PC-3 (cell line): ENCODE measurements around the gene RHBDD2. TPM values are rescaled to one million over a fixed set of nuclear protein-coding genes. Genes with fewer than 3 reads are reported as not detected.
A peak's percentile ranks its signal among the peaks of the same experiment; 100 is the strongest.

Experiments
- ATAC-seq: fragments of 200-7000 bp; cut with Tn5 transposase; 2 replicates; pipeline ENCODE4 v1.9.1; 2020; ENCODE audit warnings: mild to moderate bottlenecking, moderate library complexity
- BruUV-seq: library from RNA; stranded (reverse); fragments of 400-500 nt; replicated peaks from 2 replicates; lab custom pipeline; 2021; lab: Mats Ljungman, UMichigan
- CTCF ChIA-PET: fragments of 300-600 bp; sonication (Branson Sonifier 250); formaldehyde crosslinking; loops from one replicate; lab custom pipeline; 2022; ENCODE audit warnings: antibody characterized with exemption; lab: Charles Lee
- POLR2A ChIA-PET: fragments of 300-600 bp; sonication (Branson Sonifier 250); formaldehyde crosslinking; loops from one replicate; lab custom pipeline; 2022; ENCODE audit warnings: antibody characterized with exemption; ENCODE audit not compliant: unreplicated experiment; lab: Charles Lee
- DNase-seq: peaks from one replicate; pipeline ENCODE4 v3.0.0-alpha.2; 2015
- H2AFZ ChIP-seq: fragments of 300-600 bp; sonication (generic); 2 replicates; pipeline ENCODE4 v1.6.0; 2016; ENCODE audit warnings: antibody characterized with exemption, low read length
- H3F3A ChIP-seq: fragments of 300-600 bp; sonication (generic); one replicate; pipeline ENCODE4 v1.6.0; 2017; ENCODE audit warnings: antibody characterized with exemption, low read length, control low read depth, mild to moderate bottlenecking; ENCODE audit not compliant: unreplicated experiment
- H3K27ac ChIP-seq: fragments of 300-600 bp; sonication (generic); 2 replicates; pipeline ENCODE4 v1.5.1; 2016; ENCODE audit warnings: mild to moderate bottlenecking, low read length
- H3K27me3 ChIP-seq: fragments of 300-600 bp; sonication (generic); 2 replicates; pipeline ENCODE4 v1.6.1; 2016; ENCODE audit warnings: low read length, mixed read lengths
- H3K36me3 ChIP-seq: fragments of 300-600 bp; sonication (generic); 2 replicates; pipeline ENCODE4 v1.6.1; 2016; ENCODE audit warnings: low read depth, mixed run types, low read length, mixed read lengths
- H3K4me1 ChIP-seq: fragments of 300-600 bp; sonication (generic); 2 replicates; pipeline ENCODE4 v1.5.1; 2016; ENCODE audit warnings: low read length; ENCODE audit not compliant: insufficient read depth
- H3K4me2 ChIP-seq: fragments of 300-600 bp; sonication (generic); 2 replicates; pipeline ENCODE4 v1.6.0; 2016; ENCODE audit warnings: low read length
- H3K4me3 ChIP-seq: fragments of 300-600 bp; sonication (generic); 2 replicates; pipeline ENCODE4 v1.5.1; 2016; ENCODE audit warnings: mild to moderate bottlenecking, low read length, mixed read lengths
- H3K79me2 ChIP-seq: fragments of 300-600 bp; sonication (generic); 2 replicates; pipeline ENCODE4 v1.6.1; 2017; ENCODE audit warnings: low read length, mixed read lengths
- H3K9ac ChIP-seq: fragments of 300-600 bp; sonication (generic); 2 replicates; pipeline ENCODE4 v1.6.0; 2016; ENCODE audit warnings: mild to moderate bottlenecking, low read length
- H3K9me2 ChIP-seq: fragments of 300-600 bp; sonication (generic); replicated peaks from 2 replicates; pipeline ENCODE4 v1.6.1; 2016; ENCODE audit warnings: mixed run types, low read length, mixed read lengths
- H3K9me3 ChIP-seq: fragments of 300-600 bp; sonication (generic); 2 replicates; pipeline ENCODE4 v1.6.1; 2016; ENCODE audit warnings: low read length, mixed read lengths
- H4K20me1 ChIP-seq: fragments of 300-600 bp; sonication (generic); 2 replicates; pipeline ENCODE4 v1.6.1; 2016; ENCODE audit warnings: low read length, mixed read lengths
- CTCF ChIP-seq: fragments of 300-600 bp; sonication (generic); conservative IDR thresholded peaks from 2 replicates; pipeline ENCODE4 v1.5.1; 2017; ENCODE audit warnings: antibody characterized with exemption, low read depth, mild to moderate bottlenecking, low read length
- EZH2 ChIP-seq: fragments of 300-600 bp; sonication (generic); IDR thresholded peaks from one replicate; pipeline ENCODE4 v1.6.1; 2017; ENCODE audit warnings: antibody characterized with exemption, mild to moderate bottlenecking, low read length; ENCODE audit not compliant: unreplicated experiment
- EZH2phosphoT487 ChIP-seq: fragments of 300-600 bp; sonication (generic); IDR thresholded peaks from 2 replicates; pipeline ENCODE4 v1.6.1; 2018; ENCODE audit warnings: mild to moderate bottlenecking, antibody characterized with exemption, low read length, borderline replicate concordance
- intact Hi-C: fragments of 100-400 bp; cut with micrococcal nuclease; formaldehyde crosslinking; loops from 2 replicates; pipeline ENCODE4 v1.9.0; 2023
- total RNA-seq: library from RNA; depleted of rRNA; stranded (reverse); fragments of >200 nt; gene quantifications from 2 replicates; pipeline ENCODE4 v1.2.3, GENCODE V29; 2014

Gene RHBDD2
- total RNA-seq, 1 experiment from 2014 or later, result 42.7 TPM

GRCh38 chr7:75913437-75913836, 34.6 kb downstream of the RHBDD2 start:
- Histone ChIP-seq H3K79me2 (peaks cover 39% of the 10 kb centered on the region), H3K27ac (no peak overlapping the region), H3K9me3 (no peaks in the 10 kb centered on the region), H3K36me3 (no peaks in the 10 kb centered on the region), H3K9ac (no peak overlapping the region), H3K9me2 (no peaks in the 10 kb centered on the region), H2AFZ (no peak overlapping the region), H3K27me3 (no peaks in the 10 kb centered on the region), H3F3A (no peaks in the 10 kb centered on the region), H4K20me1 (peaks cover 8% of the 10 kb centered on the region), H3K4me2 (no peak overlapping the region), H3K4me3 (no peak overlapping the region), H3K4me1 (peaks cover 11% of the 10 kb centered on the region)
- TF ChIP-seq CTCF (no peak), EZH2 (no peak), EZH2phosphoT487 (no peak)
- intact Hi-C loops, result loop anchor here (10.0 kb wide), 1 partner anchor 81 kb away; the partner anchor contains the start of gene TMEM120A
- DNase-seq, result no peak
- ChIA-PET CTCF (no interaction called here), POLR2A (no interaction called here)
- BruUV-seq, result no TSS peak
- ATAC-seq, result no peak

DNA sequence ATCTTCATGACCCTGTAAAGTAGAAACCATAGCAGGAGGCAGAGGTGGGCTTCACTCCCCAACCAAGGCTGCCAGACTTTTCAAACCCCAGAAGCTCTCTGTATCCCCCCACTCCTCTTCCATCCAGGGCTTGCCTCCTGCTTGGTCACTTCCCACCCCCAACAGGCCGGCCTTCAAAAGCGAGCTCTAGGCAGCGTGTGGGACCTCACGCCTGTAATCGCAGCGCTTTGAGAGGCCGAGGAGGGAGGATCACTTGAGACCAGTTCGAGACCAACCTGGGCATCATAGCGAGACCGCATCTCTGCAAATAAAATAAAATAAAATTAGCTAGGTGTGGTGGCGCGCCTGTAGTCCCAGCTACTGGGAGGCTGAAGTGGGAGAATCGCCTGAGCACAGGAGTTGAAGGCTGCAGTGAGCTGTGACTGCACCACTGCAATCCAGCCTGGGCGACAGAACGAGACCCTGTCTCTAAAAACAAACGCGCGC, 35.4 kb downstream of the RHBDD2 start:
- DNase-seq (no peak), ATAC-seq (no peak; the same call in 1 of the 2 replicates)
- no peak overlapping the region for H3K27ac ChIP-seq
- no peaks in the 10 kb centered on the region for H3K27me3 ChIP-seq
- peak overlapping the region; percentile 89 for H3K9ac ChIP-seq
- peak overlapping the region; percentile 98 for H3K4me2 ChIP-seq
- peak overlapping the region; percentile 87 for H2AFZ ChIP-seq
- H3F3A ChIP-seq, result no peaks in the 10 kb centered on the region
- intact Hi-C loops, result loop anchor here (10.0 kb wide), 1 partner anchor 81 kb away; the partner anchor contains the start of gene TMEM120A
- ChIA-PET POLR2A (interaction anchor here (0.6 to 0.7 kb wide), 2 partner anchors 28 to 175 kb away, joined by 3 to 4 read pairs; no protein-coding TSS in a partner anchor), CTCF (no interaction called here)
- TF ChIP-seq EZH2 (no peak), CTCF (no peak), EZH2phosphoT487 (no peak)
- H3K9me3 ChIP-seq, result no peaks in the 10 kb centered on the region
- TSS peak; percentile 90 for BruUV-seq
- H4K20me1 ChIP-seq, result peaks cover 11% of the 10 kb centered on the region
- H3K79me2 ChIP-seq, result peaks cover 47% of the 10 kb centered on the region
- peak overlapping the region; percentile 92 for H3K4me3 ChIP-seq
- H3K36me3 ChIP-seq, result no peaks in the 10 kb centered on the region
- no peaks in the 10 kb centered on the region for H3K9me2 ChIP-seq
- peaks cover 11% of the 10 kb centered on the region for H3K4me1 ChIP-seq

DNA sequence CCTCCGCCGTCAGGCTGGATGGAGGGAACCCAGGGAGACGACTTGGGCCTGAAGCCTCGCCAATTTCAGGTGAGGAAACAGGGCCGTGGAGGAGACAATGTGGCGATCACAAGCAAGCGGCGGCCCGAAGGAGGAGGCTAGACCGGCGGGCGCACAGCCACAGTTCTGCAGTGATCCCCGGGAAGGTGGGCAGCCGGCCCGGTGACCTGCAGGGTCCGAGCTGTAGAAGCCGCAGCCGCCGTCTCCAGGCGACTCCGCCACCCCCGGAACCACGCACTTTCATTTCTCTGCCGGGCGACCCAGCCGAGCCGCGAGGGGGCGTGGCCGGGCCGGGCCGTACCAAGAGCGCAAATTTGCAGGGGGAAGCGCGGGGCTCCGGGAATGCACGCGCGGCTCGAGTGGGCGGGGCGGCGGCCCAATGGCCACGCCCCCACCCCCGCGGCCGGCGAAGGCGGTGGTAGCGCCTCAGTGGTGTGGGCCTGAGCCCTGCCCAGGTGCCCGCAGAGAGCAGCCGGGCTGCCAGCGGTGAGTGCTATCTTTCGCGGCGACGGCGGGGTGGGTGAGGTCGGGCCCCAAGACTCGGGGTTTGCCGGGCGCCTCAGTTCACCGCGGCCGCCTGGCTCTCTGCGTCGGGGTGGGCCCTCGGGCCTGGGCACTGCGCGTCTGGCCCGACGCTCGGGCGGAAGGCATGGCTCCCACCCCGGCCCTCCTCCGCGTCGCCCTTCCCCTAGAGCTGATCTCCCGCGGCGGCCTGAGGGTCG, 36.0 kb downstream of the RHBDD2 start, which contains the start of gene POR:
POR (plus strand) TSS at position 501 of the 761 bp plus-strand sequence. CDS start 38,847 bp downstream, outside the sequence.
- H3K9me3 ChIP-seq, result no peaks in the 10 kb centered on the region
- H4K20me1 ChIP-seq, result peaks cover 11% of the 10 kb centered on the region
- CTCF ChIA-PET, result interaction anchor here (0.6 to 1.1 kb wide), 2 partner anchors 60 to 79 kb away, joined by 3 read pairs; no protein-coding TSS in a partner anchor
- DNase-seq, result peak; percentile 94
- H3F3A ChIP-seq, result no peaks in the 10 kb centered on the region
- POLR2A ChIA-PET, result interaction anchor here (0.6 to 0.7 kb wide), 3 partner anchors 18 to 175 kb away, joined by 3 to 7 read pairs (median 3); no protein-coding TSS in a partner anchor
- TF ChIP-seq EZH2phosphoT487 (no peak), CTCF (no peak), EZH2 (no peak)
- H3K9ac ChIP-seq, result peak within 1 kb of the TSS; percentile 89
- peak within 1 kb of the TSS; percentile 99 for H3K4me2 ChIP-seq
- H3K27ac ChIP-seq, result no peak within 1 kb of the TSS
- H3K27me3 ChIP-seq, result no peaks in the 10 kb centered on the region
- peaks cover 14% of the 10 kb centered on the region for H3K4me1 ChIP-seq
- peak; percentile 94 for ATAC-seq
- H3K79me2 ChIP-seq, result peaks cover 53% of the 10 kb centered on the region
- H3K36me3 ChIP-seq, result no peaks in the 10 kb centered on the region
- intact Hi-C loops, result loop anchor here (10.0 kb wide), 1 partner anchor 80 kb away; the partner anchor contains the start of gene TMEM120A
- no peaks in the 10 kb centered on the region for H3K9me2 ChIP-seq
- H2AFZ ChIP-seq, result peak within 1 kb of the TSS; percentile 87
- H3K4me3 ChIP-seq, result peak within 1 kb of the TSS; percentile 92
- no TSS peak for BruUV-seq
